Measurements from ENCODE around the gene SERGEF. TPM values are rescaled to one million over a fixed set of nuclear protein-coding genes. Genes with fewer than 3 reads are reported as not detected.

Gene SERGEF
- total and polyA plus RNA-seq, 4 donors = 12.0 to 17.9 (median 13.4) TPM

- H3K4me3 ChIP-seq (ENCODE audit: low read depth in 1 of 3, low read length in 3 of 3) = no peak overlapping the region
- TF ChIP-seq RAD21 (IDR thresholded peaks at IDR 0.05) (peak; percentile 37 to 52), EGR1 (IDR thresholded peaks at IDR 0.05; ENCODE audit: low read depth in 2 of 2) (no peak), HNF4A (conservative IDR thresholded peaks at IDR 0.05) (no peak), SP1 (IDR thresholded peaks at IDR 0.05) (no peak)
- no peak overlapping the region for H3K27ac ChIP-seq (ENCODE audit: low read depth in 1 of 2, low read length in 2 of 2)
- no peaks in the 10 kb centered on the region for H3K36me3 ChIP-seq (ENCODE audit: control insufficient read depth in 4 of 4, insufficient read depth in 3 of 4, low read depth in 1 of 4, low read length in 3 of 4)
- H3K4me1 ChIP-seq (ENCODE audit: control insufficient read depth in 4 of 4, insufficient read depth in 4 of 4, low read length in 3 of 4) = no peaks in the 10 kb centered on the region
- DNase-seq (ENCODE audit: low spot score) = no peak
- 92% methylated on average over 5 of the region's 5 CpGs for WGBS
- no peaks in the 10 kb centered on the region for H3K27me3 ChIP-seq (ENCODE audit: control insufficient read depth in 4 of 4, insufficient read depth in 4 of 4, low read length in 3 of 4)
- no peaks in the 10 kb centered on the region for H3K9me3 ChIP-seq (ENCODE audit: control insufficient read depth in 4 of 4, low read length in 3 of 4)
- H3K9ac ChIP-seq (ENCODE audit: low read depth in 1 of 2, low read length in 2 of 2) = no peak overlapping the region
These were observed 122.5 kb downstream of the SERGEF start for GRCh38 chr11:17890325-17890724.

GRCh38 chr11:17887779-17888178 is 125.1 kb downstream of the SERGEF start:
- no peak for DNase-seq (ENCODE audit: low spot score)
- Histone ChIP-seq H3K27me3 (ENCODE audit: control insufficient read depth in 4 of 4, insufficient read depth in 4 of 4, low read length in 3 of 4) (no peaks in the 10 kb centered on the region), H3K9me3 (ENCODE audit: control insufficient read depth in 4 of 4, low read length in 3 of 4) (no peaks in the 10 kb centered on the region), H3K9ac (ENCODE audit: low read depth in 1 of 2, low read length in 2 of 2) (no peak overlapping the region), H3K27ac (ENCODE audit: low read depth in 1 of 2, low read length in 2 of 2) (no peak overlapping the region), H3K4me1 (ENCODE audit: control insufficient read depth in 4 of 4, insufficient read depth in 4 of 4, low read length in 3 of 4) (no peaks in the 10 kb centered on the region), H3K36me3 (ENCODE audit: control insufficient read depth in 4 of 4, insufficient read depth in 3 of 4, low read depth in 1 of 4, low read length in 3 of 4) (no peaks in the 10 kb centered on the region), H3K4me3 (ENCODE audit: low read depth in 1 of 3, low read length in 3 of 3) (no peak overlapping the region)
- TF ChIP-seq RAD21 (IDR thresholded peaks at IDR 0.05) (no peak), ATF3 (IDR thresholded peaks at IDR 0.05) (no peak), MAX (IDR thresholded peaks at IDR 0.05) (no peak), REST (IDR thresholded peaks at IDR 0.05) (no peak), FOXA1 (IDR thresholded peaks at IDR 0.05) (no peak), FOXA2 (IDR thresholded peaks at IDR 0.05) (no peak)
- 94% methylated on average over 11 of the region's 11 CpGs for WGBS

GRCh38 chr11:17883946-17884345 is 128.9 kb downstream of the SERGEF start:
- H3K9ac ChIP-seq (ENCODE audit: low read depth in 1 of 2, low read length in 2 of 2) = no peak overlapping the region
- H3K27ac ChIP-seq (ENCODE audit: low read depth in 1 of 2, low read length in 2 of 2) = no peak overlapping the region
- H3K36me3 ChIP-seq (ENCODE audit: control insufficient read depth in 4 of 4, insufficient read depth in 3 of 4, low read depth in 1 of 4, low read length in 3 of 4) = no peaks in the 10 kb centered on the region
- 96% methylated on average over 27 of the region's 27 CpGs for WGBS
- H3K4me3 ChIP-seq (ENCODE audit: low read depth in 1 of 3, low read length in 3 of 3) = no peak overlapping the region
- no peaks in the 10 kb centered on the region for H3K27me3 ChIP-seq (ENCODE audit: control insufficient read depth in 4 of 4, insufficient read depth in 4 of 4, low read length in 3 of 4)
- H3K4me1 ChIP-seq (ENCODE audit: control insufficient read depth in 4 of 4, insufficient read depth in 4 of 4, low read length in 3 of 4) = no peaks in the 10 kb centered on the region
- DNase-seq (ENCODE audit: low spot score) = no peak
- no peaks in the 10 kb centered on the region for H3K9me3 ChIP-seq (ENCODE audit: control insufficient read depth in 4 of 4, low read length in 3 of 4)
- TF ChIP-seq TAF1 (conservative IDR thresholded peaks at IDR 0.05) (no peak), RAD21 (IDR thresholded peaks at IDR 0.05) (no peak), ATF3 (IDR thresholded peaks at IDR 0.05) (no peak), FOXA2 (IDR thresholded peaks at IDR 0.05) (no peak), CTCF (IDR thresholded peaks at IDR 0.05; ENCODE audit: low read depth, low read length, missing input control) (no peak), HNF4G (IDR thresholded peaks at IDR 0.05) (no peak), JUND (IDR thresholded peaks at IDR 0.05) (no peak), FOXA1 (IDR thresholded peaks at IDR 0.05) (no peak), SP1 (IDR thresholded peaks at IDR 0.05) (no peak), HNF4A (conservative IDR thresholded peaks at IDR 0.05) (no peak), YY1 (IDR thresholded peaks at IDR 0.05) (no peak), REST (IDR thresholded peaks at IDR 0.05) (no peak), RXRA (IDR thresholded peaks at IDR 0.05) (no peak), GABPA (IDR thresholded peaks at IDR 0.05 in 1 of 2, conservative IDR thresholded peaks at IDR 0.05 in 1 of 2) (no peak)
